ENCODE measurements around the gene EDIL3. TPM values are rescaled to one million over a fixed set of nuclear protein-coding genes. Genes with fewer than 3 reads are reported as not detected.

EDIL3 gene
- total RNA-seq, 1 experiment from 2014 or later: 109 TPM

- DNase-seq (ENCODE audit: low read depth): no peak
Observed at GRCh38 chr5:84260140-84260539, 124.5 kb downstream of the EDIL3 start.

GRCh38 chr5:84259283-84260045 lies 125.2 kb downstream of the EDIL3 start:
- no peak for DNase-seq (ENCODE audit: low read depth)

GRCh38 chr5:84257061-84257460 lies 127.6 kb downstream of the EDIL3 start:
- no peak for DNase-seq (ENCODE audit: low read depth)

GRCh38 chr5:84255315-84255714 lies 129.4 kb downstream of the EDIL3 start:
- peak; percentile 40 for DNase-seq (ENCODE audit: low read depth)

GRCh38 chr5:84253946-84254345 lies 130.7 kb downstream of the EDIL3 start:
- no peak for DNase-seq (ENCODE audit: low read depth)

- no peak for DNase-seq (ENCODE audit: low read depth)
Observed at GRCh38 chr5:84251503-84251902, 133.2 kb downstream of the EDIL3 start.

GRCh38 chr5:84249918-84250630 lies 134.6 kb downstream of the EDIL3 start:
- peak; percentile 78 for DNase-seq (ENCODE audit: low read depth)

- DNase-seq (ENCODE audit: low read depth): no peak
Observed at GRCh38 chr5:84248013-84248412, 136.7 kb downstream of the EDIL3 start.

- peak; percentile 32 for DNase-seq (ENCODE audit: low read depth)
Observed at GRCh38 chr5:84242286-84242685, 142.4 kb downstream of the EDIL3 start.

- DNase-seq (ENCODE audit: low read depth): peak; percentile 85
Observed at GRCh38 chr5:84239494-84239893, 145.2 kb downstream of the EDIL3 start.

- no peak for DNase-seq (ENCODE audit: low read depth)
Observed at GRCh38 chr5:84237126-84237525, 147.6 kb downstream of the EDIL3 start.

- no peak for DNase-seq (ENCODE audit: low read depth)
Observed at GRCh38 chr5:84231433-84231832, 153.2 kb downstream of the EDIL3 start.

GRCh38 chr5:84229045-84229444 lies 155.6 kb downstream of the EDIL3 start:
- DNase-seq (ENCODE audit: low read depth): no peak

- DNase-seq (ENCODE audit: low read depth): no peak
Observed at GRCh38 chr5:84228266-84228665, 156.4 kb downstream of the EDIL3 start.

- DNase-seq (ENCODE audit: low read depth): peak; percentile 45
Observed at GRCh38 chr5:84227236-84227635, 157.4 kb downstream of the EDIL3 start.

GRCh38 chr5:84218546-84218945 lies 166.1 kb downstream of the EDIL3 start:
- DNase-seq (ENCODE audit: low read depth): peak; percentile 90

- no peak for DNase-seq (ENCODE audit: low read depth)
Observed at GRCh38 chr5:84215521-84215920, 169.2 kb downstream of the EDIL3 start.

GRCh38 chr5:84213861-84214260 lies 170.8 kb downstream of the EDIL3 start:
- DNase-seq (ENCODE audit: low read depth): no peak

GRCh38 chr5:84213212-84213611 lies 171.5 kb downstream of the EDIL3 start:
- no peak for DNase-seq (ENCODE audit: low read depth)

GRCh38 chr5:84204772-84205171 lies 179.9 kb downstream of the EDIL3 start:
- no peak for DNase-seq (ENCODE audit: low read depth)

GRCh38 chr5:84202136-84202535 lies 182.5 kb downstream of the EDIL3 start:
- no peak for DNase-seq (ENCODE audit: low read depth)

- no peak for DNase-seq (ENCODE audit: low read depth)
Observed at GRCh38 chr5:84197538-84197937, 187.1 kb downstream of the EDIL3 start.

GRCh38 chr5:84191281-84191680 lies 193.4 kb downstream of the EDIL3 start:
- no peak for DNase-seq (ENCODE audit: low read depth)
